Suppressor macrophage treated with lipopolysaccharide for 1 hour (primary cell): ENCODE data around the gene CHPF2.
A peak's percentile ranks its signal among the peaks of the same experiment; 100 is the strongest.

Source experiments
- DNase-seq, 3 donors: peaks; one replicate each; pipeline ENCODE4 v3.0.0-alpha.2; 2020 to 2022

Gene CHPF2

DNA sequence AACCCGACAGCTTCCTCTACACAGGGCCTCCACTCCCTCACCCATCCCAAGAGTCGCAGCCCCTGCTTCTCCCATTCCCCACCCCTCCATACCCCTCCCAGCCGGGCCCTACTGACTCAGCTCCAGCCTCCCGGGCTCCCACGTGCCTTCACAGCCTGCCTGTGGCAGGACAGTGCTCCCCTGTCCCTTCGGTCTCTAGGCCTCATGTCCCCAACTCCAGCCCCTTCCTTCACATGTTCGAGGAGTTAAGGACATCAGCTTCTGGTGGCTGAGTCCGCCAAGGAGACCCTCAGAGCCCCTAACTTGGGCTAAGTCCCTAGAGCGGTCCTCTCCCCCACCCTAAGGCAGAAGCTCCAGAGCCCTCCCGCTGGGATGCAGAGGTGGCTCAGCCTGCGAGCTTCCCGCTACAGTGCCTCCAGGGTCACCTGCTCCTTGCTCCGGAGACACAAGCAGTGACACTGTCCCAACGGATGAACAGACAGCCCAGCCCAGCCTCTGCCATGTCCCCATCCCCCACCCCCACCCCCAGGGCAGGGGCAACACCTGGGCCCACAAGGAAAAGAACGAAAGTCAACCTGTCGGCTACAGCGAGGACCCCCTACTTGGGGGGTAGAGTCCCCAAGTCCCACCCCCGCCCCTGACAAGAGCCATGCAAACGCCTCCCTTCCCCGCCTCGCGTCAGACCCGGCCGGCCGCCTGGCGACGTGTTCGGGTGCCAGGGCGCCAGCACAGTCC, 15.5 kb downstream of the CHPF2 start:
- DNase-seq: peak in 1 of 3 donors; percentile 14

DNA sequence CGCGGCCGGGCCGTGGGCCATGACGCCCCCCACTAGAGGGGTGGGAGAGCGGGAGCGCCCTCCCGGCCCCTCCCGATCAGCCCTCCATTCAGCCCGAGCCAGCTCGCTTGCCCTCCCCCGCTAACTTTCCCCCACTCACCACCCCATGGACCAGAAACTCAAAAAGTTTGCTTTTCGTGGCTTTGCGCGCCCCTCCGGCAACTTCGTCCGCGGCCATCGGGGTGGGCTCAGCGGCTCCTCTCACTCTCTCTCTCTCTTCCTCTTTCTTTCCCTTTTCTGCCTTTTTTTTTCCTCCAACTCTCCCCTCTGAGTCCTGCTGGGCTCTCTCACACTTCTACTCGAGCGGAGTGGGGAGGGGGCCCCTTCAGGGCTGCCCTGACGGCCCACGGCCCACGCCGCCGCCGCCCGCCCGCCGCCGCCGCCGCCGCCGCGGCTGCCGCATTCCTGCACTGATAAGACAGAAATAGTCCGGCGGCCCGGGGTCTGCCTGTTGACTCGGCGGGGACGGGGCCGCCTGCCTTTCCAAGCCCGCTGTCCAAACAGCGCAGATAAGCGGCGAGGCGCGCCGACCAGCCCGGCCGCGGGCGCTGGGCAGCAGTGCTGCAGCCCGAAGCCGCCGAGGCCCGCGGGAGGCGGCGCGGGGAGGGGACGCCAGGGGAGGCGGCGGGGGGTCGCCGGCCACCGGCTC, 16.2 kb downstream of the CHPF2 start, which contains the start of gene SMARCD3:
SMARCD3 (minus strand) TSS at position 349 of the 688 bp plus-strand sequence; CDS start at position 217, 132 bp downstream.
- DNase-seq: peak in 2 of 3 donors; percentile 32 to 62

DNA sequence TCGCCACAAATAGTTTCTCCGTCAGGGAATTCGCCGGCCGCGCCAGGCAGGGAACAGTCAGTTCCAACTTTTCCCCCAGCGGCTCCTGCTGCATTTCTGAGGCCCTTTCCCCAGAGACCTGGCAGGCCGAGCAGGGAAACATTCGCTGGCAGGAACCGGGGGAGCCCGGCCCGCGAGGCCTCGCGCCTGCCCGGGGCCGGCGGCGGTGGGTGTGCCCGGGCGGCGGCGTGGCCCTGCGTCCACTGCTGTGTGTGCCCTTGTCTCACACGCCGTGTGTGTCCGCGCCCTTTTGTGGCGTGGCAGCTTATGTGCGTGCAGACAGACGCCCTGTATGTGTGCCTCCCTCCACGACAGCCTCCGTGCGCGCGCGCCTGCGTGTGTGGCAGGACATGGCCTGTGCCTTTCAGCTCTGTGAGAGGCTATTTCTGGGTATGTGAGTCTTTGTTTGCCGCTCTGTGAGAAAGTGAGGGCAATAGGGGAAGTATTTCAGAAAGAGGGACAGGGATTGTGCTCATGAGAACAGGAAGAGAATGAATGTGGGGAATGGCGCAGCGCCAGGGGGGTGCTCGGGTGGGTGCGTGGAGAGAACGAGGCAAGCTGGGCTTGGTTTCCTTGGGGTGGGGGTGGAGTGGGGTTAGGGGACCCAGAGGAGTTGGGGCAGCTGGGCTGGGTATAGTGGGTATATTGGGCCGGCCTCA, 16.9 kb downstream of the CHPF2 start:
- peak; percentile 74 to 79 (median 77) for DNase-seq

DNA sequence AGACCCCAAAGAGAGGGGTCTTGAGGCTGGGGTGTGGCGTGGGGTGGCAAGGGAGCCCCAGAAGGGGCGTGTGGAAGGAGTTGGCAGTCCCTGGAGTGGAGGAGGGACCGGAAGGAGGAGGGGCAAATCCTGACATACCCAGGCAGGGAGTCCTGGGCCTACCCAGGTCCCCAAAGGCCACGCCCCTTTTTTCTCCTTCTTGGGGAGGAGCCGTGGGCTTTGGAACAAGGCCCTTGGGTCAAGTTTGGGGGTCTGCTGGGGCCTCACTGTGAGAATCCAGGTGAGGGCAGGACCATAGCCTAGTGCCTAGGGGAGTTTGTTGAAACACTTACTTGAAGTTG, 17.4 kb downstream of the CHPF2 start:
- peak in 1 of 3 donors; percentile 26 for DNase-seq

DNA sequence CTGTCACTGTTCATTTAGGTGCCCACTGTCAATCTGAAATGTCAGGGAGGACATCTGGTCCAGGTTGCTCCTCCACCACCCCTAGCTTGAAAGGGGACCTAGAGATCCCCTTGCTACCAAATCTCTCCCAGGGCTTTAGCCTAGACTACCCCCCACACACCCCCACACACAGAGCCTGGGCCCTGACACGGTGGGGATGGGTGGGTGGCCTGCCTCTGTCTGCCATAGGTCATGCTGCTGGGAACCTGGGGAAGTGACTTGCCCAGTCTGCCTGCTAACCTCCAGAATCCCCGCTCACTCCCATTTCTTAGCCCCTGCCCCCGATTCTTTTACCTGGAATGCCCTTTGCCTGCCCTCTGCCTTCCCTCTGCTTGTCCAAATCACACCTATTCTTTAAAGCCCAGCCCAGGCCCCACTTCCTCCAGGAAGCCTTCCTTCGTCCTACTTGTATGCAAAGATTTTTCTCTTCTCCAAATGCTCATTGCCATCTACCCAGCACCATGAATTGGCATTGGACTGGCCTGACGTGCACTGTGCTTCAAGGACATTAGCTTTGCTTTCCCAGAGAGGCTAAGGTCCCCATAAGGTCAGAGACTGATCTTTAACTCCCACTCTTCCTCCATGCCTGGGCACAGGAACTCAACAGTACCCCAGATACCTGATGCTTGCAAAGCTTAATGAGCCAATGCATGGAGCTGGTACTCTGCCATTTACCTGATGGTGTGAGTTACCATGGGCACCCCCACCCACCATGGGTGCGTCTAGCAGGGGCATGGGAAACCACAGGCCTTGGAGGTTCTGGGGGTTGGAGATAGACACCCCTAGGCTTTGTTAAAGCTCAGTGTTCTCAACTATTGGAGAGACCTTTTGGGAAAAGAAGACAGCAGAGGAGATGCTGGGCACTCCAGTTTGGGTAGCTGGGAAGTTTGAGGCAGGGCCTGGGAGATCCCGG, 18.2 kb downstream of the CHPF2 start:
- peak in 1 of 3 donors; percentile 18 for DNase-seq

DNA sequence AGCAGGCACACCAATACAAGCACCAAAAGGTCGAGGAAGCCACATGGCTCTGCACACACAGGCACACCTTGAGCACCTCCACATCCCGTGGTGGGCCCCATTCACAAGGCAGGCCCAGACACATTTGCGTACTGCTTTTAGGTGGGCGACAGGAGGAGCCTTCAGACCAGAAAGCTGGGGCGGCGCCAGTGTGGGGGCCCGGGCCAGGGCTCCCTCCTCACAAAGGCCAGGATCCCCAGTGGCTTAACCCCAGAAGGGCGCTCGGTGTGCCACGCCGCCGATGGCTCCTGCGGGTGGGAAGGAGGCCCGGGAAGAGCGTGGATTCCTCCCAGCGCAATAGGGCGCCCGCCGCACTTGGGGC, 19.0 kb downstream of the CHPF2 start:
- no peak for DNase-seq

DNA sequence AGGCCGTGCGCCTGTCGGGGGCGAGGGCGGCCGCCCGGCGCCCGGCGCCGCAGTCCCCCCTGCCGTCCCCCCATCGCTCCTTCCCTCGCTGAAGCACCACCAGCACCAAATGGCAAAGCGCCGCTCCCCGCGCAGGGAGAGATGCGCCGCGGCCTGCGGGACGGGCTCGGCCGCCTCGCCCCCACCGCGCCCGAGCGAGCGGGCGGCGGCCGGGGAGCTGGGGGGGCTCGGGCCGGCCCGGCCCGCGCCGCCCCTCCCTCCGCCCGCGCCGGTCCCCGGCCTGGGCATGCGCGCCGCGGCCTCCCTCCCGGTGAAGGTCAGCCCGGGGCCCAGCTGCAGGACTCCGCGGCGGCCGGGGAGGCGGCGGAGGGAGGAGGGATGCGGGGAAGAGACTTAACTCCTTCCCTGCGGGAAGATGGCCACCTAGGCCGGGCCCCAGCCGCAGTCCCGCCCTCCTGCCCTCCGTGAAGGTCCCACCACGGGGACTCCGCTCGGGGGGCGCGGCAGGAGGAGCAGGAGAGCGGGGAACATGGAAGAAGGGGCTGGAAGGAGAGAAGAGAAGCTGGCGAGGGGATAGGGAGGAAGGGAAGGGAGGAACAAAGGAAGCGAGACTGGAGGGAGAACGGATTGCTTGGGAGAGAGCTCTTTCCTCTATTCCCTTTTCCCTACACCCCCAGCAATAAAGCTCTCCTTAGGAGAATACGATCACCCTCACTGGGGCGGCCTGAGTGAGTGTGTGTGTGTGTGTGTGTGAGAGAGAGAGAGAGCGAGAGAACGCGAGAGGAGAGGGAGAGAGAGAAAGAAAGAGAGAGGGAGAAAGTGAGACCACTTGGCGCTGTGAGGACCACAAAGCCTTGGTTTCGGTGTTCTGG, 19.6 kb downstream of the CHPF2 start:
- DNase-seq: peak in 2 of 3 donors; percentile 27 to 62

DNA sequence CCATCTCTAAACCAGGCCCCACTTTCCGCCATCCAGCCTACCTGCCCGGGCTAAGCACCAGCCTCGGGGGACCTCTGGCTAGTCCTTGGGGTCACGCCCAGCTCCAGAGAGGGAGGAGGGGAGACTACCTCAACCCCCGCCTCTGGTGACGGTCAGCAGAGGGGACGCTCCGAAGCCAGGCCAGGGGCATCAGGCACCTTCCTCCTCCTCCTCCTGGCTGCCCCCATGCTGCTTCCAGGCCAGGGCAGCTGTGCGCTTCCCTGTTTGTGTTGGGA, 20.2 kb downstream of the CHPF2 start:
- DNase-seq: no peak

DNA sequence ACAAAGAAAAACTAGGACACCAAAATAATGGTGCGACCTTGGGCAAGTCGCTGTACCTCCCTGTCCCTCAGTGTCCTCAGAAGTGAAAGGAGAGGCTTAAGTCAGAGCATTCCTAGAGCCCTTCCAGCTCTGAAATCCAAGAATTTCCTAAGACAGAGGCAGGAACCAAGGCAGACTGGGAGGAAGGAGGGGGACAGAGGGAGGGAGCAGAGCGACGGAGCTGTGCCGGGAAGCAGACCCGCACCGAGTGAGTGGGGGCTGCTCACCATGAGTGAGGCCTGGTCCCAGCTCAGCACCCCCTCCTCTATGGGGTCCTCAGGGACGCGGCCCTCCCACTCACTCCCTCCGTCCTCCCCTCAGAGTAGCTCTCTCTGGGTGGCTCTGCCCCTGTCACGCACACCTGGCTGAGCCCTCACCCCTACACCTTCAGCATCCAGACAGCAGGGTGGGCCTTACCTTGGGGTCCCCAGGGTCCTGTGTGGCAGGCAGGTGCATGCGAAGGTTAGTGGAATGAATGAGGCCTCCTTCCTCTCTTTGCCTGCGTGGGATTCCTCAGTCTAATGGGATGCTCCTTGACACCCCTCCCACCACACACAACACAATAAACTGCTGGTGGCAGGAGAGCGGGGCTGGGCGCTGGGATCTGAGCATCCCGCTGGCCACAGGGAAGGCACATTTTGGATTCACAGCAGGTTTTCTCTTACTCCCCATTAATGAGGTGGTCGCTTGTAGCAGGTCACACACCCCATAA, 20.9 kb downstream of the CHPF2 start:
- DNase-seq: no peak

DNA sequence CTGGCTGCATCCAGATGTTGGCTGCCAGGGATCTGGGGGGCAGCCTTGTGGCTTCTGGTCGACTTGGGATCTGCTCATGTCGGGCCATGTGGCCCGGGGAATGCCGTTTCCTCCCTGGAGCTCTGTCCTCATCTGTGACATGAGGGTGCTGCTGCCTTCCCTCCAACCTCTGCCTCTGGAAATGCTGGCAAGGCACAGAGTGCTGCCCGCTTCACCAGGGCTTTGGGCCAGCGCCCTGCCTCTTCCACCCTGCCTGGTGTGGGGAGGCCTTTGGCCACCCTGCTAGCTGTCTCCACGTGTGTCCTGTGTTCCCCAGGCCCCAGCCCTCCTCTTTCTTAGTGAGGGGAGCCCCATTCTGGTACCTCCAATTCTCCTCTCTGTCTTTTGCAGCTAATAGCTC, 22.0 kb downstream of the CHPF2 start:
- no peak for DNase-seq

DNA sequence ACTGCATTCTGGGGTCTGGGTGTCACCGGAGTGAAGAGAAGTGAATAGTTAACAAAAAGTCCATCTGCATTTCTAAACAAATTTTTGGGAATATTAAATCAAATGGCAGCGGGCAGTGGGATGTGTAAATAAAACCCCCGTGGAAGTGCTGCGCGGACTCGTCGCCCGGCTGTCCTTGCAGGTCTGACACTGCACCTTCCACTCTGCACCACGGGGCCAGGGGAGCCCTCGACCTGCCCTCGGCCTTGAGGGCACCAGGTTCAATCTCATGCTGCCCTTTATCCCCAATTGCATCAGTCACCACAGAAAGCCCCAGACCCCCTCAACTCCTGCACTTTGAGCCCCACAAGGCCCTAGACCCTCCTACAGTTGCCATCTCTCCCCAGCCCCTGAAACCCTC, 22.6 kb downstream of the CHPF2 start:
- no peak for DNase-seq

DNA sequence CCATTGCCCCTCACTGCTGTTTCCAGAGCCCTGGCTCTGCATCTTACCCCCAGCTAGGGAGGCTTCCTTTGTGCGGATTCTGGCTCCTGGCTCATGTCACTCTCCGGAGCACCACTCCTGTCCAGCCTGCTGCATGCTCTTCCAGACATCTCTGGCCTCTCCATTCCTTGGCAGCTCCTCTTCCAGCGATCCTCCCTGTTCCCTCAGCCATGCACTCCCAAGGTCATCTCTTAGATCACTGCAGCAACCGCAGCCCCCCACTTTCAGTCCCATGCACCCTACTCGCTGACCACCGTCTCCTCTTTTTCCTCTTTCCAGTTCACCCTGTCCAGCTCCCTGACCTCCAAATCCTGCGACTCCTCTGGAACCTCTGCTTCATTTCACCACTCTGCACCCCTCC, 23.1 kb downstream of the CHPF2 start:
- no peak for DNase-seq

DNA sequence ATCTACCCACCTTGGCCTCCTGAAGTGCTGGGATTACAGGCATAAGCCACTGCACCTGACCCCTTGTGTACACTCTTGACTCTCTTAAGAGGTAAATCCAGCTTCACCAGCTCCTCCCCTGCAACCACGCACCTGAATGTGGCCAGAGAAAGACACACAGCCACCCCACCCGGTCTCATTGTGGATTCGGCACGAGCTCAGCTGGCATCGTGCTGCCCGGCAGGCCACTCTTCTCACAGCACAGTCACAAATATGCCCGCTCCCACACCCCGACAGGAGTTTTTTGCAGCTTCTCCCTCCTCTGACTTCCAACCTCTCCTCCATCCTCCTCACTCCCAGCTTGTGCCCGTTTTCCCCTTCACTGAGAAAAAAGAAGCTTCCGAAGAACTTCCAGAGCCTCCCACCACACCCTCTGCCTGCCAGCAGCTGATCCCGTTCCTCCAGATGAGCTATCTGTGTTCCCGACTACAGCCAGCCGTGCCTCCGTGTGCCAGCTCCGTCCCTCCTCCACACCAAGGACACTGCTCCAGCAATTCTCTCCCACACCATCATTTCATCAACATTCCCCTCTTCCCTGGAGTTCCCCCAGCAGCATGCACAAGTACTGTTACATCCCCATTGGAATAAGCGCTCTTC, 24.2 kb downstream of the CHPF2 start:
- DNase-seq: no peak

DNA sequence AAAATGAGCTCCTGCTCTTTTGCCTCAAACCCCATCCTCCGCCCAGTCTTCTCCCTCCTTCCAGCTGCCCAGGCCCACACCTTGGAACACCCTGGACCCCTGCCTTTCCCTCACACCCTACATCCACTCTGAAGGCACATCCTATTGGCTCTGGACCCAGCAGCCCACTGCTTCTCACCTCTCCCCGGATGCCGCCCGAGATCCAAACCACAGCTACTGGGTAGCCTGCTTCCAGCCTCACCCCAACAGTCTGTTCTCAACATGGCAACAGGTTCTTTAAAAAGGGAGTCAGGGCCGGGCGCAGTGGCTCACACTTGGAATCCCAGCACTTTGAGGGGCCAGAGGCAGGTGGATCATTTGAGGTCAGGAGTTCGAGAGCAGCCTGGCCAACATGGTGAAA, 25.7 kb downstream of the CHPF2 start:
- no peak for DNase-seq

DNA sequence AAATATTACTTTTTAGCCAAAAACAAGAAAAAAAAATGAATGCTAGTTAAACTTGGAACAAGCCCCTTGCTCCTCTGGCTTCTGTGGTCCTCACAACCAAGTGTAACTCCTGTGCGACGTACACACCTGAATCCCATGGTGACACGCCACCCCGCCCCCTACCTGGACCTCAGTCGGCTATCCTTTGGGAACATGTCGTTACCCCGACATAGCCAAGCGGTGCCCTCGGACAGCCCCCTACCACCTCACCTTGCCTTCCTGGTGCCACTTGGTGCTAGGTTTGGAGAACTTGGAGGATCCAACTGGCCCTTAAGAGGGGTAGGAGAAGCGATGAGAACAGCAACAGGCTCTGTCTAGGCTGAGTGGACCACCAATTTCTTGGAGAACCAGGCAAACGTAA, 28.2 kb downstream of the CHPF2 start:
- no peak for DNase-seq

DNA sequence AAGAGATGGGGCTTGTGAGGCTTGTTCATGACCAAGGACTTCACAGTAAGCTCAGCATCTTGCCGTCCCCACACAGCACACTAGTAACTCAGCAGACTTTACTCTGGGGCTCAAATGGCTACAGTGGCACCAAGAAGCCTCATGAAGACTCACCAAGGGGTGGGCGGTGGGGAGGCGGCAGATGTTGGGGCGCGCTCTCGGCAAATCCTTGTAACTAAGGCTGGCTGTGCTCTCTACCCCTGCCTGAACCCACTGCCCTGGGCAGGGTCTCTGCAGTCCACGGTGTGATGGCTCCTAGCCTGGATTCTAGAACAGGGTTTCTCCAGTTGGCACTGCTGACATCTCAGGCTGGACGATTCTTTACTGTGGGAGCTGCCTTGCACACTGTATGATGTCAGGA, 28.6 kb downstream of the CHPF2 start:
- no peak for DNase-seq

DNA sequence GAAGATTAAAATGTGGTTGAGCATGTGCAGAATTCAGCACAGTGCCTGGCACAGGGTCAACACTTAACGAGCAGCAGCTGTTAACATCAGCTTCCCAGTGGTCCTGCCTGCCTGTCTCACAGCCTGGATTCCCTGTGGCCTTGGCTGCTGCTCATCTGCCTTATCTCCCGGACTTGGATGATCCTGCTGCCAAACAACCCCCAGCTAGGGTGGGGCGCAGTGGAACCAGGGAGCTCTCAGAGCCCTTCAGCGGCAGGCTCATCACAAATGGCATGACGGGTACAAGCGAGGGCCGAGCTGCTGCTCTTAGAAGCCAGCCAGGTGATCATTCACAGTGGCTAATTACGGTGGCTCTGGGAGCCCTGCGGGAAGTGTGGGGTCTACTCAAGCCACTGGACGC, 29.2 kb downstream of the CHPF2 start:
- no peak for DNase-seq

DNA sequence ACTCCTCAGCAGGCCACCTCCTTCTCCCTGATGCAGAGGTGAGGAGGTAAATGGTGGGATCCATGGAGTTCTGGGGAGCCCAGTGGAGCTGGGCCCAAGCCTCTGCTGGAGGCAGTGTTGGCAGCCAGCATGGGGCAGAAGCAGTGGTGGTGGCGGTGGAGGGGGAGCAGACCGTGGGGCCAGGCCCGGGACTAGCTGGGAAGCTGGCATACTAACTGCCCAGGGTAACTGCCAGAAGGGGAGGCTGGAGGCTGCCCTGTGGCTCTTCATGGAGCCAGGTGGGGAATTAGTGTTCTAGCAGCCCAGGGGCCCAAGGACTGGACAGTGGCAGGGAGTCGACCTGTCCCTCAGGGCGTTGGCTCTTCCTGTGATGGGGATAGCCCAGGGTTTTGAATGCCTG, 32.3 kb downstream of the CHPF2 start:
- no peak for DNase-seq

DNA sequence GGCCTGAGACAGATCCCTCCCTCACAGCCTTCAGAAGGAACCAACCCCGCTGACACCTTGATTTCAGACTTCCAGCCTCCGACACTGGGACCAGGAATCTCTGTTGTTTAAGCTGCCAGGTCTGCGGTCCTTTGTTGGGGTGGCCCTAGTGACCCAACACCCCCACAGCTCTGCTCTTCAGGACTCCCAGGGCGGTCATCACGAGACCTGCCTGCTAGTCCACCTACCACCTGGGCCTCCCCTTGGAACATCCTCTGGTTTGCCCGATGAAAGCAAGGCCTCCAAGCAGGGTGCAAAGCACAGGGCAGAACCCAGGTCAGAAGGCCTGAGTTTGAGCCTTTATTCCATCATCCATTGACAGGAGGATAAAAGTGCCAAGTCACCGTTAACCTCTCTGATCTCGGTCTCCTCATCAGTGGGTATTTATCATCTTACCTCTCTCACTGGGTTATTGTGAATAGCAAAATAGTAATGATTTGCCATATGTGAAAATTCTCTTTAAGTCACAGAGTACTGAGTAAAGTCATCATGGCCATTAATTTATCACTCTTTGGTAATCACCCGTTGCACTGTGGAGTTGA, 33.2 kb downstream of the CHPF2 start:
- DNase-seq: no peak

DNA sequence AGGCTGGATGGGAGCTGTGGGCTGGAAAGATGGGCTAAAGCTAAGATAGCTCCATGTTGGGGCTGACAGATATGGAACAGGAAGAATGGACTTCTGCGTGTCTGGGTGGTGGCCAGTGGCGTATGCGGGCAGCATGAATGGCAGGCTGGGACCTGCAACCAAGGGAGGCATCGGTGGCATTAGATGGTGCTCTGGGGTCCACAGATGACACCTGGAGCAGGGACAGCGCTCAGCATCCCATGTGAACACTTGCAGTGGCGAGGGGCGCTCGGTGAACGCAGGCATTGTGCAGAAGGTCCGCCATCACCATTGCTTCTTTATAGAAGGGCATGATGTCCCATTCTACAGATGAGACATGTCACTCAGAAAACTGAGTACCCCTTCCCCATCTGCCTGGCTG, 37.2 kb downstream of the CHPF2 start:
- DNase-seq: no peak
